ENCODE data around the gene POU4F2.
"Not testable (repeated sequence)": the region's sequence is repeated elsewhere in the genome, so short reads cannot be mapped to it uniquely, and the experiment has no call there.

The POU4F2 gene

DNA sequence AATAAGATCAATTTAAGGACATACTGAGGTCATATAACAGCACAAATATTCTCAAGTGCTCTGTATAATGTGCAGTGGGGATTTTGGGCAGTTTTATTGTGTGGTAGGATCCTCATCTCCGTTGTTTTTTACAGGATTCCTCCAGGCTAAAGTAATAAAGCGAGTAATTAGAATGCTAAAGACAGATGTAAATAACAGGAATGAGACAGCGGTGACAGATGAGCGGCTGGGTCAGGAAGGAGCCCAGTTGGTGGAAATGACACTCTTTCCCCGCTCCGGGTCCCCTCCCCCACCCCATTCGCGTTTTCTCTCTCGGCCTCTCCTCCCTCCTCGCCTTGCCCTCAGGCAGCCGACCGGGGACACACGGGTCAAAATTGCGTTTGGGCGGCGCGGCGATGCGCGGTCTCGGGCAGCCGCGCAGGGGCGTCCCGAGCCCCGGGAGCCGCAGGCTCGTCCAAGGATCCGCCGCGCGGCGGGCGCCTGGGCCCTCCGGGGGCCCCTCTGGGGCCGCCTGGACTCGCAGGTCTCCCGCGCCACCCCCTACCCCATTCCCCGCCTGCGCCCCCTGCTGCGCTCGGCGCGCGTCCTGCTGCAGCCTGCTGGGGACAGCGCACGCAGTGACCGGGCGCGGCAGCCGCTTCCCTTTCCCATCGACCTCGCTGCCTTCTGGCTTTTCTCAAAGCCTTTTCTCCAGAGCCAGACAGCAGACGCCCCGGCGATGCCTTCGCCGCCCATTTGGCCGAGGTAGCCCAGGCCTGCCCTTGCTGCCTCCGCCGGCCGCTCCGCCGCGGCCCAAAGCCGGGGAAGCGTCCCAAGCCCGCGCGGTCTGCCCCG is 16.2 kb downstream of the POU4F2 start:
- DNase-seq (ENCODE audit: low read depth, low spot score): no peak

GRCh38 chr4:146655521-146655856 is 16.8 kb downstream of the POU4F2 start:
- DNase-seq (ENCODE audit: low read depth, low spot score): no peak

GRCh38 chr4:146661367-146661766 is 22.7 kb downstream of the POU4F2 start:
- DNase-seq (ENCODE audit: low read depth, low spot score): no peak

GRCh38 chr4:146663968-146664311 is 25.2 kb downstream of the POU4F2 start:
- DNase-seq (ENCODE audit: low read depth, low spot score): not testable (repeated sequence)

DNA sequence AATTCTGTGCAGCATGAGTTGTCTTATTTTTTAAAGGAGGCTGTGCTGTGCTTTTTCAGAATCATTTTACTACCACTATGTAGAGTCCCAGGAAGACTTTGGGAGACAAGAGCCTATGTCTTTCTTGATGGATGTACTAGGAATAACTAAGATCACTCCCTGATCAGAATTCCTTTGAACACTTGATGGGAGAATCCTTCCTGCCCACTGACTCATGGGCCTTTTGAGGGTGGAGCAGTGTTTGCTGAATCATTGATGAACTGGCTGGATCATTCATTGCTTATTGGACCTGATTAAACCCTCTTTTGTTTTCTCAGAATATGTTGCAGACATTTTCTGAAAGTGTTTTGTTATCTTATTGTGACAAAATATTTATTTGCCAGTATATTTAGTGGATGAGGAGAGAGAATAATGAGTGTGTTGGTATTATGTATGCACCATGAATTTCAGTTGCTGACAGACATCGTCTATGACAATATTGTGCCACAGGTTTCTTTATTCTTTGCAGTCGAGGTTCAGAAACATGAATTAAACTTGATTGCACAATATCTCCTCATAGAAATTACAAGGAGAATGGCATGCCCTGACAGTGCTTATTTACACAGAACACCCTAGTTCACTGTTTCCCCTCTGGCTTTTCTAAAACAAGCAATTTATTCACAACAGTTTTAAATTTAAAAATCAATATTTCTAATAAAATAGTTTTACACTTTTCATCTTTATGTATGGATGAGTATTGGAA is 36.3 kb downstream of the POU4F2 start:
- no peak for DNase-seq (ENCODE audit: low read depth, low spot score)
